HepG2 (cell line): Measurements from ENCODE around the gene MTA1. TPM values are rescaled to one million over a fixed set of nuclear protein-coding genes. Genes with fewer than 3 reads are reported as not detected.

ENCODE experiments used
- AGO1 ChIP-seq: fragments of 200-400 bp; formaldehyde crosslinking; IDR thresholded peaks from 2 replicates; pipeline ENCODE4 v1.6.1; 2017; ENCODE audit warnings: mild to moderate bottlenecking, low read depth, low read length, moderate library complexity; ENCODE audit not compliant: poor library complexity, severe bottlenecking
- CAMTA2 ChIP-seq: sonication (generic); formaldehyde crosslinking; IDR thresholded peaks from 2 replicates; pipeline ENCODE4 v1.4.0; 2020; ENCODE audit warnings: mild to moderate bottlenecking, missing genetic modification reagents, borderline replicate concordance
- EEA1 ChIP-seq: sonication (generic); formaldehyde crosslinking; IDR thresholded peaks from 2 replicates; pipeline ENCODE4 v1.5.1; 2020; ENCODE audit warnings: mild to moderate bottlenecking, missing genetic modification reagents, borderline replicate concordance
- ETV6 ChIP-seq: sonication (generic); formaldehyde crosslinking; conservative IDR thresholded peaks from 2 replicates; pipeline ENCODE4 v1.4.0; 2020; ENCODE audit warnings: missing genetic modification reagents
- HHEX ChIP-seq: IDR thresholded peaks from 2 replicates; pipeline ENCODE4 v1.6.1; 2016; ENCODE audit warnings: control low read depth
- JDP2 ChIP-seq: sonication (generic); formaldehyde crosslinking; IDR thresholded peaks from 2 replicates; pipeline ENCODE4 v1.8.1; 2022; ENCODE audit warnings: missing genetic modification reagents, borderline replicate concordance
- RAD21 ChIP-seq: fragments of 450-650 bp; formaldehyde crosslinking; IDR thresholded peaks from 2 replicates; pipeline ENCODE4 v1.5.0; 2020; ENCODE audit warnings: mild to moderate bottlenecking
- SMAD3 ChIP-seq: sonication (generic); formaldehyde crosslinking; IDR thresholded peaks from 2 replicates; pipeline ENCODE4 v1.4.0; 2020; ENCODE audit warnings: missing genetic modification reagents
- ZBTB21 ChIP-seq: sonication (generic); formaldehyde crosslinking; IDR thresholded peaks from 2 replicates; pipeline ENCODE4 v1.4.0; 2020; ENCODE audit warnings: missing genetic modification reagents
- ZNF101 ChIP-seq: sonication (generic); formaldehyde crosslinking; IDR thresholded peaks from 2 replicates; pipeline ENCODE4 v1.4.0; 2020; ENCODE audit warnings: mild to moderate bottlenecking, low read depth, missing genetic modification reagents, borderline replicate concordance
- ZNF430 ChIP-seq: sonication (generic); formaldehyde crosslinking; IDR thresholded peaks from 2 replicates; pipeline ENCODE4 v1.9.0; 2021; ENCODE audit warnings: mild to moderate bottlenecking, missing genetic modification reagents
- ZNF614 ChIP-seq: IDR thresholded peaks from 2 replicates; pipeline ENCODE4 v1.6.1; 2018; ENCODE audit warnings: missing biosample characterization, missing genetic modification reagents, inconsistent platforms, borderline replicate concordance
- ZNF792 ChIP-seq: IDR thresholded peaks from 2 replicates; pipeline ENCODE4 v1.6.1; 2016
- polyA plus RNA-seq, 8 experiments: library from polyadenylated mRNA; depleted of rRNA in 3 of 8; stranded (reverse) in 7 of 8; unstranded in 1 of 8; fragments of >200 nt; fragmentation: Illumina TruSeq in 4 of 8; extraction: Trizol in 4 of 8; gene quantifications; 2 replicates each; pipeline versions ENCODE4 v1.2.1 to v1.2.3, GENCODE V29; 2011 to 2016; ENCODE audit warnings: low read depth in 4 of 8, missing spikeins in 1 of 8, mixed read lengths in 1 of 8; ENCODE audit not compliant: insufficient read depth in 1 of 8
- total RNA-seq, 5 experiments: library from RNA; depleted of rRNA; stranded (reverse); fragments of >200 nt; fragmentation: Illumina TruSeq; extraction: Trizol; gene quantifications; 2 replicates each; pipeline ENCODE4 v1.2.3, GENCODE V29; 2016; ENCODE audit warnings: low read depth in 1 of 5
- TF ChIP-seq, protein P1 (sequence below): sonication (generic); formaldehyde crosslinking; IDR thresholded peaks from 2 replicates; pipeline ENCODE4 v1.4.0; 2020; ENCODE audit warnings: missing genetic modification reagents, borderline replicate concordance
- TF ChIP-seq, protein P2 (sequence below): sonication (generic); formaldehyde crosslinking; IDR thresholded peaks from 2 replicates; pipeline ENCODE4 v1.5.0; 2020; ENCODE audit warnings: missing genetic modification reagents
- TF ChIP-seq, protein P3 (sequence below): sonication (generic); formaldehyde crosslinking; IDR thresholded peaks from 2 replicates; pipeline ENCODE4 v1.5.0; 2020; ENCODE audit warnings: mild to moderate bottlenecking, missing genetic modification reagents, moderate library complexity
- TF ChIP-seq, protein P4 (sequence below): sonication (generic); formaldehyde crosslinking; IDR thresholded peaks from 2 replicates; pipeline ENCODE4 v1.4.0; 2020; ENCODE audit warnings: missing genetic modification reagents, borderline replicate concordance

MTA1 gene
- total and polyA plus RNA-seq, 2 of the 13 experiments (the other 11 are each of a cell fraction or from before 2014, with no cell fraction given): 35.2 to 85.8 TPM

DNA sequence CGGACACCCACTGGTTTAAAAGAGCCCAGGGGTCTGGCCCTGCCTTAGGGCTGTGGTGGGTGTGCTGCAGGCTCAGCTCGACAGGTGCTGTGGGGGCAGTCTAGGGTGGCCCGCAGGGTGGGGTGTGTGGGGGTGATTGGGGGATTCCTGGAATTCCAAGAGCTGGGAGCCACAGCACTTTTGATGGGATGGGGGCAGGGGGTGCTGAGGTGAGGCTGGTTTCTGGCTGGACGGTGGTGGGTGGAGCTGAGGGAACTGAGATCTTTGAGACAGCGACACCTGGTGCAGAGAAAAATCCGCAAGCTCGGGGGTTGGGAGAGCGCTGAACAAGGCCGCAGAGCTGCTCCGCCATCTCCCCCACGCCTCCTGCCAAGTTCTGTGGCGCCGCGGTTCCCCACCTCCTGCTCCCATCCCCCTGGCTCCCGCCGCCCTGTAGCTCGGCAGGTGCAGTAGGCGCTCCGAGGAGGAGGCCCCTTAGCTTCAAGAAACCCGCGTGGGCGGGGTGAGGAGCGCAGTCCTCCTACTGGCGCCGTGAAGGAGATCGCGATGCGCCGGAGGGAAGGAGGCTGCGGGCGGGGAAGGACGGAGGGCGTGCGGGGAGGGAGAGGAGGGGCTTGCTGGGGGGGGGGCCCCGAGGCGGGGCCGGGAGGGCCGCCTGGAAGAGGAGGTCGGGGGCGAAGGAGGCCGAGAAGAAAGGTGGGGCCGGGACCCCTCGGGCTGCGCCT lies 70.1 kb downstream of the MTA1 start (continued):
- TF ChIP-seq, protein P1, sequence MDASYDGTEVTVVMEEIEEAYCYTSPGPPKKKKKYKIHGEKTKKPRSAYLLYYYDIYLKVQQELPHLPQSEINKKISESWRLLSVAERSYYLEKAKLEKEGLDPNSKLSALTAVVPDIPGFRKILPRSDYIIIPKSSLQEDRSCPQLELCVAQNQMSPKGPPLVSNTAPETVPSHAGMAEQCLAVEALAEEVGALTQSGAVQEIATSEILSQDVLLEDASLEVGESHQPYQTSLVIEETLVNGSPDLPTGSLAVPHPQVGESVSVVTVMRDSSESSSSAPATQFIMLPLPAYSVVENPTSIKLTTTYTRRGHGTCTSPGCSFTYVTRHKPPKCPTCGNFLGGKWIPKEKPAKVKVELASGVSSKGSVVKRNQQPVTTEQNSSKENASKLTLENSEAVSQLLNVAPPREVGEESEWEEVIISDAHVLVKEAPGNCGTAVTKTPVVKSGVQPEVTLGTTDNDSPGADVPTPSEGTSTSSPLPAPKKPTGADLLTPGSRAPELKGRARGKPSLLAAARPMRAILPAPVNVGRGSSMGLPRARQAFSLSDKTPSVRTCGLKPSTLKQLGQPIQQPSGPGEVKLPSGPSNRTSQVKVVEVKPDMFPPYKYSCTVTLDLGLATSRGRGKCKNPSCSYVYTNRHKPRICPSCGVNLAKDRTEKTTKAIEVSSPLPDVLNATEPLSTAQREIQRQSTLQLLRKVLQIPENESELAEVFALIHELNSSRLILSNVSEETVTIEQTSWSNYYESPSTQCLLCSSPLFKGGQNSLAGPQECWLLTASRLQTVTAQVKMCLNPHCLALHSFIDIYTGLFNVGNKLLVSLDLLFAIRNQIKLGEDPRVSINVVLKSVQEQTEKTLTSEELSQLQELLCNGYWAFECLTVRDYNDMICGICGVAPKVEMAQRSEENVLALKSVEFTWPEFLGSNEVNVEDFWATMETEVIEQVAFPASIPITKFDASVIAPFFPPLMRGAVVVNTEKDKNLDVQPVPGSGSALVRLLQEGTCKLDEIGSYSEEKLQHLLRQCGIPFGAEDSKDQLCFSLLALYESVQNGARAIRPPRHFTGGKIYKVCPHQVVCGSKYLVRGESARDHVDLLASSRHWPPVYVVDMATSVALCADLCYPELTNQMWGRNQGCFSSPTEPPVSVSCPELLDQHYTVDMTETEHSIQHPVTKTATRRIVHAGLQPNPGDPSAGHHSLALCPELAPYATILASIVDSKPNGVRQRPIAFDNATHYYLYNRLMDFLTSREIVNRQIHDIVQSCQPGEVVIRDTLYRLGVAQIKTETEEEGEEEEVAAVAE (CRISPR knock-in tag): no peak
- TF ChIP-seq ZNF430 (CRISPR knock-in tag): peak; percentile 8; the same call in 1 of the 2 replicates
- no peak for TF ChIP-seq ZNF614 (CRISPR knock-in tag)
- no peak for TF ChIP-seq CAMTA2
- TF ChIP-seq, protein P2, sequence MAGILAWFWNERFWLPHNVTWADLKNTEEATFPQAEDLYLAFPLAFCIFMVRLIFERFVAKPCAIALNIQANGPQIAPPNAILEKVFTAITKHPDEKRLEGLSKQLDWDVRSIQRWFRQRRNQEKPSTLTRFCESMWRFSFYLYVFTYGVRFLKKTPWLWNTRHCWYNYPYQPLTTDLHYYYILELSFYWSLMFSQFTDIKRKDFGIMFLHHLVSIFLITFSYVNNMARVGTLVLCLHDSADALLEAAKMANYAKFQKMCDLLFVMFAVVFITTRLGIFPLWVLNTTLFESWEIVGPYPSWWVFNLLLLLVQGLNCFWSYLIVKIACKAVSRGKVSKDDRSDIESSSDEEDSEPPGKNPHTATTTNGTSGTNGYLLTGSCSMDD: no peak
- 0 out of 2 replicates have a peak, but pooled peaks have one; percentile 33 for TF ChIP-seq SMAD3 (CRISPR knock-in tag)
- TF ChIP-seq ZNF792 (CRISPR knock-in tag): 0 out of 2 replicates have a peak, but pooled peaks have one; percentile 24
- TF ChIP-seq, protein P3, sequence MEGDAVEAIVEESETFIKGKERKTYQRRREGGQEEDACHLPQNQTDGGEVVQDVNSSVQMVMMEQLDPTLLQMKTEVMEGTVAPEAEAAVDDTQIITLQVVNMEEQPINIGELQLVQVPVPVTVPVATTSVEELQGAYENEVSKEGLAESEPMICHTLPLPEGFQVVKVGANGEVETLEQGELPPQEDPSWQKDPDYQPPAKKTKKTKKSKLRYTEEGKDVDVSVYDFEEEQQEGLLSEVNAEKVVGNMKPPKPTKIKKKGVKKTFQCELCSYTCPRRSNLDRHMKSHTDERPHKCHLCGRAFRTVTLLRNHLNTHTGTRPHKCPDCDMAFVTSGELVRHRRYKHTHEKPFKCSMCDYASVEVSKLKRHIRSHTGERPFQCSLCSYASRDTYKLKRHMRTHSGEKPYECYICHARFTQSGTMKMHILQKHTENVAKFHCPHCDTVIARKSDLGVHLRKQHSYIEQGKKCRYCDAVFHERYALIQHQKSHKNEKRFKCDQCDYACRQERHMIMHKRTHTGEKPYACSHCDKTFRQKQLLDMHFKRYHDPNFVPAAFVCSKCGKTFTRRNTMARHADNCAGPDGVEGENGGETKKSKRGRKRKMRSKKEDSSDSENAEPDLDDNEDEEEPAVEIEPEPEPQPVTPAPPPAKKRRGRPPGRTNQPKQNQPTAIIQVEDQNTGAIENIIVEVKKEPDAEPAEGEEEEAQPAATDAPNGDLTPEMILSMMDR (CRISPR knock-in tag): peak; percentile 82
- no peak for TF ChIP-seq ZNF101
- TF ChIP-seq, protein P4, sequence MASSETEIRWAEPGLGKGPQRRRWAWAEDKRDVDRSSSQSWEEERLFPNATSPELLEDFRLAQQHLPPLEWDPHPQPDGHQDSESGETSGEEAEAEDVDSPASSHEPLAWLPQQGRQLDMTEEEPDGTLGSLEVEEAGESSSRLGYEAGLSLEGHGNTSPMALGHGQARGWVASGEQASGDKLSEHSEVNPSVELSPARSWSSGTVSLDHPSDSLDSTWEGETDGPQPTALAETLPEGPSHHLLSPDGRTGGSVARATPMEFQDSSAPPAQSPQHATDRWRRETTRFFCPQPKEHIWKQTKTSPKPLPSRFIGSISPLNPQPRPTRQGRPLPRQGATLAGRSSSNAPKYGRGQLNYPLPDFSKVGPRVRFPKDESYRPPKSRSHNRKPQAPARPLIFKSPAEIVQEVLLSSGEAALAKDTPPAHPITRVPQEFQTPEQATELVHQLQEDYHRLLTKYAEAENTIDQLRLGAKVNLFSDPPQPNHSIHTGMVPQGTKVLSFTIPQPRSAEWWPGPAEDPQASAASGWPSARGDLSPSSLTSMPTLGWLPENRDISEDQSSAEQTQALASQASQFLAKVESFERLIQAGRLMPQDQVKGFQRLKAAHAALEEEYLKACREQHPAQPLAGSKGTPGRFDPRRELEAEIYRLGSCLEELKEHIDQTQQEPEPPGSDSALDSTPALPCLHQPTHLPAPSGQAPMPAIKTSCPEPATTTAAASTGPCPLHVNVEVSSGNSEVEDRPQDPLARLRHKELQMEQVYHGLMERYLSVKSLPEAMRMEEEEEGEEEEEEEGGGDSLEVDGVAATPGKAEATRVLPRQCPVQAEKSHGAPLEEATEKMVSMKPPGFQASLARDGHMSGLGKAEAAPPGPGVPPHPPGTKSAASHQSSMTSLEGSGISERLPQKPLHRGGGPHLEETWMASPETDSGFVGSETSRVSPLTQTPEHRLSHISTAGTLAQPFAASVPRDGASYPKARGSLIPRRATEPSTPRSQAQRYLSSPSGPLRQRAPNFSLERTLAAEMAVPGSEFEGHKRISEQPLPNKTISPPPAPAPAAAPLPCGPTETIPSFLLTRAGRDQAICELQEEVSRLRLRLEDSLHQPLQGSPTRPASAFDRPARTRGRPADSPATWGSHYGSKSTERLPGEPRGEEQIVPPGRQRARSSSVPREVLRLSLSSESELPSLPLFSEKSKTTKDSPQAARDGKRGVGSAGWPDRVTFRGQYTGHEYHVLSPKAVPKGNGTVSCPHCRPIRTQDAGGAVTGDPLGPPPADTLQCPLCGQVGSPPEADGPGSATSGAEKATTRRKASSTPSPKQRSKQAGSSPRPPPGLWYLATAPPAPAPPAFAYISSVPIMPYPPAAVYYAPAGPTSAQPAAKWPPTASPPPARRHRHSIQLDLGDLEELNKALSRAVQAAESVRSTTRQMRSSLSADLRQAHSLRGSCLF (CRISPR knock-in tag): no peak
- peak; percentile 51 for TF ChIP-seq RAD21
- TF ChIP-seq ZBTB21 (CRISPR knock-in tag): no peak
- peak; percentile 2 for TF ChIP-seq AGO1
- TF ChIP-seq JDP2 (CRISPR knock-in tag): no peak
- no peak for TF ChIP-seq HHEX (CRISPR knock-in tag)
- no peak; the same call in 1 of the 2 replicates for TF ChIP-seq EEA1 (CRISPR knock-in tag)
- TF ChIP-seq ETV6: peak; percentile 49; the same call in 1 of the 2 replicates
